Small intestine (tissue), 7 donors: Measurements from ENCODE around the gene JAKMIP1. TPM values are rescaled to one million over a fixed set of nuclear protein-coding genes. Genes with fewer than 3 reads are reported as not detected.

Experiments used
- DNase-seq, 2 donors: peaks; one replicate each; pipeline versions ENCODE4 v3.0.0 to v3.0.0-alpha.2; 2013
- FAIRE-seq: peaks from 2 replicates; lab custom pipeline; 2012; peaks lifted over from hg19 to GRCh38; lab: Jason Lieb, UNC
- H3K27ac ChIP-seq, 3 donors: one replicate each; pipeline ENCODE4 v1.5.1; 2013; ENCODE audit warnings: low read length in 2 of 3, mild to moderate bottlenecking in 2 of 3, control low read depth in 1 of 3, inconsistent platforms in 1 of 3, low read depth in 1 of 3, moderate library complexity in 1 of 3
- H3K27me3 ChIP-seq, 3 donors: one replicate each; pipeline ENCODE4 v1.6.1; 2013; ENCODE audit warnings: low read length in 3 of 3, inconsistent platforms in 1 of 3; ENCODE audit not compliant: control insufficient read depth in 3 of 3, insufficient read depth in 3 of 3
- H3K36me3 ChIP-seq, 3 donors: one replicate each; pipeline ENCODE4 v1.6.1; 2013; ENCODE audit warnings: low read length in 3 of 3, inconsistent platforms in 1 of 3, low read depth in 1 of 3, mild to moderate bottlenecking in 1 of 3, moderate library complexity in 1 of 3; ENCODE audit not compliant: control insufficient read depth in 3 of 3, insufficient read depth in 2 of 3
- H3K4me1 ChIP-seq, 3 donors: one replicate each; pipeline ENCODE4 v1.6.1; 2013; ENCODE audit warnings: low read length in 2 of 3, inconsistent platforms in 1 of 3, low read depth in 1 of 3, mild to moderate bottlenecking in 1 of 3, moderate library complexity in 1 of 3; ENCODE audit not compliant: control insufficient read depth in 3 of 3, insufficient read depth in 2 of 3
- H3K4me3 ChIP-seq, 3 donors: one replicate each; pipeline ENCODE4 v1.5.1; 2013; ENCODE audit warnings: low read length in 3 of 3, control low read depth in 1 of 3, inconsistent platforms in 1 of 3, low read depth in 1 of 3, mild to moderate bottlenecking in 1 of 3, moderate library complexity in 1 of 3
- H3K9me3 ChIP-seq, 2 donors: one replicate each; pipeline ENCODE4 v1.6.1; 2013; ENCODE audit warnings: low read depth in 1 of 2, low read length in 1 of 2; ENCODE audit not compliant: control insufficient read depth in 2 of 2, insufficient read depth in 1 of 2
- WGBS, 3 donors: extraction: QIAGEN DNeasy Blood & Tissue Kit; methylation state at CpG; one replicate each; pipeline ENCODE4 v1.1.7; 2013; 5-methylcytosine and 5-hydroxymethylcytosine counted together
- polyA plus RNA-seq, 4 donors: library from polyadenylated mRNA; stranded (reverse) in 3 of 4; unstranded in 1 of 4; fragments of 200-250 nt in 3 of 4; fragments of 120-200 nt in 1 of 4; gene quantifications; one replicate each; pipeline versions ENCODE4 v1.2.1 to v1.2.3, GENCODE V29; 2013
- donor health status: healthy with polysubstance abuse.
- donor health status: control.
- donor health status: control.
- donor health status: Bipolar disorder and iron deficiency.
- donor health status: healthy.

JAKMIP1 gene
- polyA plus RNA-seq, 4 donors: 0.25 to 1.8 (median 1.0) TPM

DNA sequence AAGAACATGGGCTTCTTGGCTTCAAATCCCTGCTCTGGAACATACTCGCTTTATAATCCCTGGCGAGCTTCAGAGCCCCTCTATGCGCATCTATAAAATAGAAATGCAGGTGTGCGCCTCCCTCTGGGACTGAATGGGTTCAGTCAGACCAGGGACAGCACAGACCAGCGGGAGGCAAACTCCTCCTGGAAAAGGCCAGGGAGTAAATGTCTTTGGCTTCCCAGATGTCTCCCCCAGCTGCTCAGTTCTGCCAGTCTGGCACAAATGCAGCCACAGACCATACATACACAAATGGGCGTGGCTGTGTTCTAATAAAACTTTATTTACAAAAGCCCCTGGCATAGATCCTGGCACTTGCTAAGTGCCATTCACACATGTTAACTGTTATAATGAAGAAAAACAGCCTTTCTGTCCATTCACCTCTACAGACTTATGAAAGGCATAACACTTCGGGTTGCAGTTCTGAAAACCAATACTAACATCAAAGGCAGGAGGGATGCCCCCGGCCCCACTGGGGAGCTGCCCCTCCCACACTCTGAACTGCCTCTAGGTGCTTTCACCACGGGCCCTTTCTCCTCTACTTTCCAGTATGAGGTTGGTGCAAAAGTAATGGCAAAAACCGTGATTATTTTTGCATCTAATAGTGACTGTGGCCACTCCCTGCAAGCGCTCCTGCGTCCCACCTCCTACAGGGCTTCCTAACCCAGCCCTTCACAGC lies 4.6 kb downstream of the JAKMIP1 start:
- Histone ChIP-seq H3K36me3 (no peaks in the 10 kb centered on the region), H3K4me3 (no peak overlapping the region), H3K9me3 (no peaks in the 10 kb centered on the region), H3K27me3 (peaks cover 3 to 24% (median 18%) of the 10 kb centered on the region in 3 donors), H3K4me1 (peaks cover 0 to 3% (median 0%) of the 10 kb centered on the region in 3 donors), H3K27ac (no peak overlapping the region)
- no peak for FAIRE-seq
- WGBS, 3 donors: 60 to 64% (median 63%) methylated on average over 12 of the region's 12 CpGs
- no peak for DNase-seq

DNA sequence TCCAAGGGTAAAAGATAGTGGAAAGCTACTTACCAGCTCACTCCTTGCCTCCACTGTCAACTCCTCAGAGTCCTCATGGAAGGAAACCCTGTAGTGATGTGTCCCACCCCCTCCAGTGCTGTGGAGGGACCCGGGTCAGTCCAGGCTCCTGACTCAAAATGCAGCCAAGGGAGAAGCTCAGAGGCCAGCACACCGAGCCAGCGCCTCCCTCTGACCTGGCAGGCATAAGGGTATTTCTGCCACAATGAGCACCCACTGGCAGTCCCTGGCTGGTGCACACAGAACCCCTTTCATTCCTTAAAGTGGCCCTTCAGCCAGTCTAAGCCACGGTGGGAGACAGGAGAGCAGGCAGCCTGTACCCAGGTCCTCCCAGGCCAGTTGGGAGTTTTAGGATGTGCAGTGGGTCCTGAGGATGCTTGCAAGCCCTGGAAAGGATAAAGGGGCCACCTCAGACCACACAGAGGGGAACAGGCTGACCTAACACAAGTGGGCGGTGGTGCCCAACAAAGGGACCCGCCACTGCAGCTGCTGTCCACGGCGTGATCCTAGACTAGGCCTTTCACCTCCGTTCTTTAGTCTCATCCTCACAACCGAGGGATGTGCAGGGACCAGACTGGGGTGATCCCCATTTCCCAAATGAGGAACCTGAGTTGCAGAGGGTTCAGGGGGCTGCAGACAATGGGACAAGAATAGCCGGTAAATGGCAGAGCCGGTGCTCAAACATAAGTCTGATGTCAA lies 5.7 kb downstream of the JAKMIP1 start:
- FAIRE-seq: no peak
- 81 to 86% (median 85%) methylated on average over 12 of the region's 12 CpGs for WGBS, 3 donors
- H3K27me3 ChIP-seq: peaks cover 3 to 23% (median 18%) of the 10 kb centered on the region in 3 donors

GRCh38 chr4:6193399-6193798 lies 7.0 kb downstream of the JAKMIP1 start:
- FAIRE-seq: no peak
- Histone ChIP-seq H3K9me3 (no peaks in the 10 kb centered on the region), H3K4me1 (no peaks in the 10 kb centered on the region), H3K36me3 (no peaks in the 10 kb centered on the region), H3K4me3 (no peak overlapping the region), H3K27ac (no peak overlapping the region), H3K27me3 (peaks cover 0 to 15% (median 11%) of the 10 kb centered on the region in 3 donors)
- WGBS, 3 donors: 81 to 88% (median 87%) methylated on average over 11 of the region's 11 CpGs
- DNase-seq: no peak

More for the DNA sequence above, 5.7 kb downstream of the JAKMIP1 start:
- H3K9me3 ChIP-seq: no peaks in the 10 kb centered on the region
- H3K4me3 ChIP-seq: no peak overlapping the region
- no peak for DNase-seq
- no peak overlapping the region for H3K27ac ChIP-seq
- no peaks in the 10 kb centered on the region for H3K4me1 ChIP-seq
- H3K36me3 ChIP-seq: no peaks in the 10 kb centered on the region

DNA sequence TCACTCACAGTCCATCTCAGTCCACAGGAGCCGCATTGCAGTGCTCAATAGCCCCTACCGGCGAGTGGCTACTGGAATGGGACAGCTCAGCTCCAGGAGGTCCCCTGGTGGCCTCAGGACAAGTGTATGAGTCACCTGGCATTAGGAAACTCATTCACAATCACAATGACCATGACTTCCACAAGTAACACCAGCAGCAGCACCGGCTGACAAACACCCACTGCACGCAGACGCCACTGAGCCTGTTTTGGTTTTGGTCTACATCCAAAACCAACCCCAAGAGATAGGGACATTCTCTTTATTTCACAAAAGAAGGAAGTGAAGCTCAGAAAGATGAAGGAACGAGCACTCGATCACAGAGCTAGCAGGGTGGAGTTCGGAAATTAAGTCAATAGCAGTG lies 8.1 kb downstream of the JAKMIP1 start:
- 66 to 79% (median 66%) methylated on average over 9 of the region's 9 CpGs for WGBS, 3 donors
- Histone ChIP-seq H3K27ac (no peak overlapping the region), H3K9me3 (no peaks in the 10 kb centered on the region), H3K4me3 (no peak overlapping the region), H3K27me3 (peaks cover 0 to 8% (median 4%) of the 10 kb centered on the region in 3 donors), H3K4me1 (no peaks in the 10 kb centered on the region), H3K36me3 (no peaks in the 10 kb centered on the region)
- no peak for DNase-seq
- no peak for FAIRE-seq

- Histone ChIP-seq H3K36me3 (no peaks in the 10 kb centered on the region), H3K27ac (no peak overlapping the region), H3K4me1 (no peaks in the 10 kb centered on the region), H3K27me3 (peaks cover 0 to 8% (median 3%) of the 10 kb centered on the region in 3 donors), H3K4me3 (no peak overlapping the region), H3K9me3 (no peaks in the 10 kb centered on the region)
- FAIRE-seq (no peak), DNase-seq (no peak)
- 84 to 91% (median 88%) methylated on average over 11 of the region's 11 CpGs for WGBS, 3 donors
Measured at GRCh38 chr4:6191448-6192130, 8.8 kb downstream of the JAKMIP1 start.

GRCh38 chr4:6190486-6190885 lies 9.9 kb downstream of the JAKMIP1 start:
- no peaks in the 10 kb centered on the region for H3K4me1 ChIP-seq
- no peak overlapping the region for H3K4me3 ChIP-seq
- peaks cover 0 to 6% (median 0%) of the 10 kb centered on the region in 3 donors for H3K27me3 ChIP-seq
- FAIRE-seq: no peak
- no peak for DNase-seq
- H3K27ac ChIP-seq: no peak overlapping the region
- no peaks in the 10 kb centered on the region for H3K9me3 ChIP-seq
- H3K36me3 ChIP-seq: no peaks in the 10 kb centered on the region
- 73 to 81% (median 76%) methylated on average over 8 of the region's 8 CpGs for WGBS, 3 donors

GRCh38 chr4:6189511-6189910 lies 10.8 kb downstream of the JAKMIP1 start:
- WGBS, 3 donors: 79 to 85% (median 83%) methylated on average over 5 of the region's 5 CpGs
- Histone ChIP-seq H3K4me1 (no peaks in the 10 kb centered on the region), H3K27me3 (peaks cover 0 to 3% (median 0%) of the 10 kb centered on the region in 3 donors), H3K4me3 (no peak overlapping the region), H3K27ac (no peak overlapping the region), H3K9me3 (no peaks in the 10 kb centered on the region), H3K36me3 (no peaks in the 10 kb centered on the region)
- DNase-seq: no peak
- no peak for FAIRE-seq

DNA sequence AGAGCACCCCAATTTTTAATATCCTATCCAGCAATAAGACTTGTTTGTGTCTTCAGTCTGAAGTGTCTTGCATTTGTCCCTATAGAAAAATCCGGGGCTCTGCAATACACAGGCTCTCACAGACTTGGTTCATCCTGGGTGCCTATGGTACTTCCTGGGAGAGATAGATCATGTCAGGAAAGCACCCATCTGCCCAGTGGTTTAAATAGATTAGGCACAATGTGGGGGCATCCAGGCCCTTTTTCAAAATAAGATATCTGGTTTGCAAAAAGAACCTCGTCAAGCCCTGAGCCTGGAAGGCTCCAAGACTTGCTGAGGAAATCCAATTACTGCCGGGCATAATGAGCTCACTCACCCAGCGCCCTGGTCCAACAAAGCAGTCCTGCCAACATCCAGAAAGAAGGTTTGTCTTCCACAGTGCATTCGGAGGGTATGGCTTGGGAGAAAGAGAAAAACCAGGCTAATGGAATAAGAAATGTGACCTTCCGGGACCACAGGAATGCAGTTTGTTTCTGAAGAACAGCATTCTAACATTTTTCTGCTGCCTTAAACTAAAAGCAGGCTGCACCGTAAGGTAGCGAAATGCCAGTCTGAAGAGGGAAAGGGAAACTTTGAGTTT lies 11.6 kb downstream of the JAKMIP1 start:
- Histone ChIP-seq H3K36me3 (no peaks in the 10 kb centered on the region), H3K4me1 (no peaks in the 10 kb centered on the region), H3K4me3 (no peak overlapping the region), H3K9me3 (no peaks in the 10 kb centered on the region), H3K27me3 (peaks cover 0 to 2% (median 0%) of the 10 kb centered on the region in 3 donors), H3K27ac (no peak overlapping the region)
- no peak for DNase-seq
- WGBS, 3 donors: 74 to 79% (median 79%) methylated on average over 8 of the region's 8 CpGs
- FAIRE-seq: no peak
